Measurements from ENCODE around the gene MAIP1.

DNA sequence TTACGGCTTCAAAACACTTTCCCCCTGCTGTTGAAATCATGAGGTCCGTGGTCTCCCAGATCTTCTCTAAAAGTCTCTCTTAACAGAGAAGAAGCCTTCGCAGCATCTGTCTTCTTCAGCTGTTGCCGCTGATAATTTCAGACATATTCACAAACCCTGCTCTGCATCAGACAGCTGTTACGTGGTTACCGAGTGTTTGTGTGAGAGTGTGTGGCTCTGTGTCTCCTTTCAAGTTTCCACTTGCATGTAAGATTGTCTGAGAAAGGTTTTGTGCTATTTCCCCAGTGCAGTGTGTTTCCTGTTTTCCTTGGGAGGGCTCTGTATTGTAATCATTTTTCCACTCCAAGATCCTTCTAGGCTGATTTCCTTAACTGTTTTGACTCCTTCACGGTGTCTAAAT, 32.8 kb downstream of the MAIP1 start:
- TF ChIP-seq EZH2 (IDR thresholded peaks at IDR 0.05; ENCODE audit: insufficient read depth, poor library complexity, severe bottlenecking): no peak
- no peak for TF ChIP-seq EZH2phosphoT487 (IDR thresholded peaks at IDR 0.05; ENCODE audit: insufficient read depth, low read depth)

Data from GM23248 (cell line).